ENCODE measurements around the gene C22orf15.

C22orf15 gene

GRCh38 chr22:23764899-23765881 is 2.4 kb downstream of the C22orf15 start:
- Histone ChIP-seq H3K9ac (no peak overlapping the region), H2AFZ (no peak overlapping the region), H3K4me2 (ENCODE audit: low read length) (peak overlapping the region; percentile 100), H3K27me3 (ENCODE audit: control insufficient read depth, insufficient read depth, low read length) (no peaks in the 10 kb centered on the region), H3K4me3 (ENCODE audit: low read depth, low read length) (no peak overlapping the region), H3K36me3 (ENCODE audit: control insufficient read depth, insufficient read depth, low read length) (no peaks in the 10 kb centered on the region), H3K4me1 (no peaks in the 10 kb centered on the region), H3K79me2 (peaks cover 3% of the 10 kb centered on the region), H3K9me3 (ENCODE audit: control insufficient read depth, low read length) (no peaks in the 10 kb centered on the region), H3K27ac (no peak overlapping the region)
- no peak for TF ChIP-seq CTCF (IDR thresholded peaks at IDR 0.05)

GRCh38 chr22:23767303-23767672 is 4.5 kb downstream of the C22orf15 start:
- Histone ChIP-seq H3K4me3 (ENCODE audit: low read depth, low read length) (peak overlapping the region; percentile 77), H3K27ac (peak overlapping the region; percentile 88), H3K4me1 (no peaks in the 10 kb centered on the region), H3K27me3 (ENCODE audit: control insufficient read depth, insufficient read depth, low read length) (no peaks in the 10 kb centered on the region), H3K9me3 (ENCODE audit: control insufficient read depth, low read length) (no peaks in the 10 kb centered on the region), H2AFZ (peak overlapping the region; percentile 93), H3K36me3 (ENCODE audit: control insufficient read depth, insufficient read depth, low read length) (no peaks in the 10 kb centered on the region), H3K9ac (no peak overlapping the region), H3K4me2 (ENCODE audit: low read length) (peak overlapping the region; percentile 100), H3K79me2 (peaks cover 3% of the 10 kb centered on the region)
- no peak for TF ChIP-seq CTCF (IDR thresholded peaks at IDR 0.05)

GRCh38 chr22:23767673-23768548 is 5.1 kb downstream of the C22orf15 start, which contains the start of gene CHCHD10:
TSS of gene CHCHD10 (minus strand) at chr22:23767972. CDS start at chr22:23767874, 98 bp downstream.
- peak within 1 kb of the TSS; percentile 37 for H3K9ac ChIP-seq
- H3K27ac ChIP-seq: peak within 1 kb of the TSS; percentile 88
- H3K27me3 ChIP-seq (ENCODE audit: control insufficient read depth, insufficient read depth, low read length): no peaks in the 10 kb centered on the region

GRCh38 chr22:23769321-23769965 is 6.7 kb downstream of the C22orf15 start:
- TF ChIP-seq CTCF (IDR thresholded peaks at IDR 0.05): no peak
- H3K9ac ChIP-seq: no peak overlapping the region
- no peaks in the 10 kb centered on the region for H3K27me3 ChIP-seq (ENCODE audit: control insufficient read depth, insufficient read depth, low read length)
- no peaks in the 10 kb centered on the region for H3K36me3 ChIP-seq (ENCODE audit: control insufficient read depth, insufficient read depth, low read length)
- H2AFZ ChIP-seq: no peak overlapping the region
- no peak overlapping the region for H3K27ac ChIP-seq
- H3K9me3 ChIP-seq (ENCODE audit: control insufficient read depth, low read length): no peaks in the 10 kb centered on the region
- H3K4me1 ChIP-seq: no peaks in the 10 kb centered on the region
- peaks cover 3% of the 10 kb centered on the region for H3K79me2 ChIP-seq
- no peak overlapping the region for H3K4me2 ChIP-seq (ENCODE audit: low read length)
- H3K4me3 ChIP-seq (ENCODE audit: low read depth, low read length): no peak overlapping the region

More at GRCh38 chr22:23767673-23768548, 5.1 kb downstream of the C22orf15 start, which contains the start of gene CHCHD10:
- peak; percentile 63 for TF ChIP-seq CTCF (IDR thresholded peaks at IDR 0.05)
- Histone ChIP-seq H3K4me3 (ENCODE audit: low read depth, low read length) (peak within 1 kb of the TSS; percentile 77), H3K9me3 (ENCODE audit: control insufficient read depth, low read length) (no peaks in the 10 kb centered on the region), H3K36me3 (ENCODE audit: control insufficient read depth, insufficient read depth, low read length) (no peaks in the 10 kb centered on the region), H2AFZ (peak within 1 kb of the TSS; percentile 93), H3K79me2 (peaks cover 3% of the 10 kb centered on the region), H3K4me1 (no peaks in the 10 kb centered on the region), H3K4me2 (ENCODE audit: low read length) (peak within 1 kb of the TSS; percentile 100)
